NCI-H2227 (cell line): ENCODE results near the gene KNSTRN.
A peak's percentile ranks its signal among the peaks of the same experiment; 100 is the strongest.

Experiments
- DNase-seq: peaks from one replicate; lab custom pipeline; 2025; ENCODE audit not compliant: unreplicated experiment; lab: John Stamatoyannopoulos, UW

The KNSTRN gene

GRCh38 chr15:40345225-40345866 lies 37.2 kb upstream of the KNSTRN start:
- DNase-seq: no peak

- no peak for DNase-seq
Measured at GRCh38 chr15:40345867-40346578, 36.5 kb upstream of the KNSTRN start.

DNA sequence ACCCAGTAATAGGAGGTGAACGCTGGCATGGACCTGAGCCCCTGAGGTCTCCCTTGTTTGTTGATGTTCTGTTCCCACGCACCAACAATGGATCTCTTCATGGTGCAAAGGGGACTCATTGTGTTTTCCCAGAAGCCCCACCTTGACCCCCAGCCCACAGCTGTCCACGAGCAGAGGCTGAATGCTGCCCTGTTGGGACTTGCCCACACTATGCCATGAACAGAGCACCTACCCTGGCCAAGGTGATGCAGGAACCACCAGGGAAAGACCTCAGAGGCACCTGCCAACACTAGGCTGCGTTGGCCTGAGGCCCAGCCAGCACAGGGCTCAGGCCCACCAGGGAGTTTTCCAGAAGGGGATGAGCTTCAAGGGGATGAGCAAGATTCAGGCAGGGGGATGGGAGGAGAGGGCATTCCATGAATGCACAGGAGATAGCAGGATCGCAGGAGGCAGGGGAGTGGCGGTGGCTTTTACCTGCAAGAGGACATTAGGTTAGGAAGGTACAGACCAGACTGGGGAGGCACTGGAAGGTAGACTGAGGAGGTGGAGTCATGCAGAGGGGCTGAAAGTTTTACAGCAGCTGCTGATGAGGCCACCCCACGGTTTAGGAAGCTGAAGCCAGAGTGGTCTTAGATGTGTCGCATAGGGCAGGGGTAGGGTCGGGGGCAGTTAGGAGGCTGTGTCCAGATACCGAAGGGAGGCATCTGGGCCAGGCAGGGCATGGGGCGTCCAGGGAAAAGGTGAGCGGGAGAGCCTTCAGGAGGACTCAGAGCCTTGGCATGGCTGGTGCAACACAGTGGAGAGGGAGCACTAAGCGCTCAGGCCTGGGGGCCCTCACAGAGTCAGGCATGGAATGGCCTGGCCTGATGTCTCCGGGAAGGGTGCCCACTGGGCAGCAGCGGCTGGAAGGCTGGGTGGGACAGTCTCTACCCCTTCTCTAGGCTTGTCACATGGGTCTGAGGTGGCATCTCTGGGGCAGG lies 35.7 kb upstream of the KNSTRN start:
- no peak for DNase-seq

DNA sequence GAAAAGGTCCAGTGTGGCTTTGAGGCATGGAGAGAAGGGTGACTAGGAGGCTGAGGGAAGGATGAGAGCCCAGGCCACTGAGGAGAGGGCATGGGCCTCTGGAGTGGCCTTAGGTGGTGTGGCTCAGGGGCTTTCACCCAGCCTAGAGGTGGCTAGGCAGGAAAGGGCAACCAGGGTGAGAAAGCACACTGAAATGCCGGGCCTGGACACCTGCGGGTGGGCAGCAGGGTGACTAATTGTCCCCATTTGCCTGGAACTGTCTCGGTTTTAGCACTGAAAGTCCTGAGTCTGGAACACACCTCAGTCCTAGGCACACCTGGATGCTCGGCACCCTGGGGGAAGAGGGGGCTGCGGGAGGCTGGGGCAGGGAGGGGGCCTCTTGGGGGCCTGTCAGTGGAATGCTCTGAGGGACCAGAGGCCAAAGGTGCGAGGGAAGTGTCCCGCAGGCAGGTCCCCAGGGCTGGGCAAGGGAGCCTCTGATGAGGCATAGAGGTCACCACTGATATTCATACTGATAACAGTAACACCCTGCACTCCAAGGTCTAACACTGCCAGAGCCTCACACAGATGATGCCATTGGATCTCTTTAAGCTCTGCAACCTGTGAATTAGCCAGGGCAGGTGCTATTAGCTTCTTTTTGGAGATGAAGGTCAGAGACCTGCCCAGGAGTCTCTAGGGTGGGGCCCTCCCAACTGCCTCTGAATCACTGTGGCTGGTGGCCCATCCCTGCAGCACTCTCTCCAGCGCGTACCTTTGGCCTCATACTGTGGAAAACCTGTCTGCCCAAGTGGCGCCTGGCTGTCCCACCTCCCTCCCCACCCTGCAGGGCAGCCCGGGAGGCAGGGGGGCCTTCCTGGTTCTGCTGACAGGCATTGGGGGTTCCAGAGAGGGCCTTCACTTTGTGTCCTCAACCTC lies 34.7 kb upstream of the KNSTRN start:
- DNase-seq: no peak

DNA sequence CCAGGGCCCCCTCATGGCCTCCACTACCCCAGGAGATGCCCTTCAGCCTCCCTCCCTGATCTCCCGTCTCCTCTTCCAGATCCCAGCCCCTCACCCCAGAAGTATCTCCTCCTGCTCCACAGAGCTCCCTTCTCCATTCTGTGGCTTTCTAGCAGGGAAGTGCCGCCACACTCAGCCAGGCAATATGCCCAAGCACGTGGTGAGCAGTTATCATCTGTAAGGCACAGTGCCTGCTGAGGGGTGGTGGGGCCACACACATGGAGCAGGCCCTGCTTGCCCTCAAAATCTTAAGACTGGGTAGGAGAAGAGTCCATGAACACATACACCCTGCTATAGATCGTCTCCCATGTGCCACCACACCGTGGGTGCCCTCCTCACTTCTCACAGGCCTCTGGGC lies 34.0 kb upstream of the KNSTRN start:
- DNase-seq: no peak

DNA sequence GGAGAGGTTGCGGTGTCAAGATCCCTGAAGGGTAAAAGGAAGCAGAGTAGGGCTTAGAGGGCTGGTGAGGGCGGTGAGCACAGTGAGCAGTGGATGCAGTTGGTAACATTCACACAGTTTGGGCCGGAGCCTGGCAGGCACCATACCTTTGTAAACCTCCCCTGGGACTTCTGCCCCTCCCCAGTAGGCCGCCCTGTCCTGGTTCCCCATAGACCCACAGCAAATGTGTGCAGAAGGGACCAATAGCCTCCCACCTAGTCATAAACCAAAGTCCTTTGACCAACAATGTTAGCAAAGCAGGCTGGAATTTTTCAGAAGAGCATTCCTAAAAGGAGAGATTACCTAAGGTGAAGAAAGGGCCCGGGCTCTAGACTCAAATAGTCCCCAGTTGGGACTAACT lies 33.4 kb upstream of the KNSTRN start:
- DNase-seq: no peak

DNA sequence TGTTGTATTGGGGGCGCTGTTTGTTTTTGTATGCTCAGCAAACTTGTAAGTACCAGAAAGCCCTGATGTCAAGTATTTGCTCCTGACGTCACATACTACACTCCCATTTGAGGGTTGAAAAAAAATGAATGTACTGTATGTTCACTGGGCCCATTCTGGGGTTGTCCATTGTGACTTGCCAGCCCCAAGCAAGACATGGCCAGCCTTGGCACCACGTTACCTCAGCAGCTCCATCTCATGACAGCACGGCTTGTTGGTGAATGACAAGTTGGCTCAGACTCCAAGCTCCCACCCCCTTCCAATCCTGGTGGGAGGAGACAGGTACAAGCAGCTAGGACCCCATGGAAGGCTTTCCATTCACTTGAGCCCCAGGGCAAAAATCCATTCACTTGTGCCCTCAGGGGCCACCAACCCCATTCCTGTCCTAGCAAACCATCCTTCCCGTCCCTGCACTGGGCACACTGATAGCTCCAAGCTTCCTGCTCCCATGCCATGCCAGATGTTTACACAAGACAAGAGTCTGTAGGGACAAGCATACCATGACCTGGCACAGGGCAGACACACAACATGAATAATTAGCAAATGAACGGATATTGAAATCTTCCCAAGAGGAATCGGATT lies 30.1 kb upstream of the KNSTRN start:
- no peak for DNase-seq

DNA sequence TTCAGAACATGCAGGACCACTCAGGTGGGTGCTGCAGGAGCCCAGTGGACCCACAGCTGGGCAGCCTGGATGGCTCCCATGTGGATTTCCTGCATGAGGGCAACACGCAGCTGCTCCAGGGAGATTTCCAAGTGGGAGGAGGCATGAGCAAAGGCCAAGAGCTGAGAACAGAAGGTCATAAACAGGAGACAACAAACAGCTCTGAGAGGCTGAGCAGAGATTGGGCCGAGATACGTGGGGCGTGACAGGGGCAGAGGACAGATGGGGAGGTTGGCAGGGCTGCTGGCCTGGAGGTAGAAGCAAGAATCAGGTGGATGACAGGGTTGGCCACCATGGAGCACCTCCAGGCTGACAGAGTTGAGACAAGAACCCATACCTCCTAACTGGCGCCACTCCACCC lies 28.8 kb upstream of the KNSTRN start:
- no peak for DNase-seq

DNA sequence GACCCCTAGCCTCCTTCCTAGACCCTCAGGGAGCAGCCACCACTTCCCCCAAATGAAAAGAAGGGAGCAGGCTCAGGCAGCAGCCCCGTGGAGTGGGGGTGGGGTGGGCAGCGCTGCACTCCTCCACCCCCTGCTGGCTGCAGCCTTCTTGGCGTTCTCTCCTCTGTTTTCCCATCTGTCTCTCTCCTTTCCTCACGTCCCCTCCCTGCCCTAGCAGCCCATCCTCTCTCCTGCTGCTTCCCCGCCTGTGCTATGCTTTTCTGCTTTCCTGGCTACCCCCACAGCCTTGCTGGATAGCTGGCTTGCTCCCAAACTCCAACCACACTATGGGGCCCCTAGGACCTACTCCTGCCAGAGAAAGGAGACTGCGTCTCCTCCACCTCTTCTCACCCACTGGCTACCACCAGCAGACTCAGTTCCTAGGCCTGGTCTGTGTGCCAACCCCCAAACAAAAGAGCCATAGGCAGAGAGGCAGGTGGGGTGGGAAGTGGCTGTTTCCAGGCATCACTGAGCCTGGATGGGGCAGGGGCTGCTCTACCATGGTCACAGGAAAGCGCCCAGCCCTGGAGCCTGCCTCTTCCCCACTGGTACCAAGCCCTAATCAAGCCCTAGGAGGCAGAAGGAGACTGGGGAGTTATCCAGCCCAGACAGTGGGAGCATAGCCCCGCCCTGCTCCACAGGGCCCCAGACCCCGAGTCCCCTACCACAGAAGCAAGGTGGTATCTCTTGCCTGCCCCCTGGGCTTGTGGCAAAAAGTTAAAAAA lies 27.9 kb upstream of the KNSTRN start:
- DNase-seq: peak; percentile 45

DNA sequence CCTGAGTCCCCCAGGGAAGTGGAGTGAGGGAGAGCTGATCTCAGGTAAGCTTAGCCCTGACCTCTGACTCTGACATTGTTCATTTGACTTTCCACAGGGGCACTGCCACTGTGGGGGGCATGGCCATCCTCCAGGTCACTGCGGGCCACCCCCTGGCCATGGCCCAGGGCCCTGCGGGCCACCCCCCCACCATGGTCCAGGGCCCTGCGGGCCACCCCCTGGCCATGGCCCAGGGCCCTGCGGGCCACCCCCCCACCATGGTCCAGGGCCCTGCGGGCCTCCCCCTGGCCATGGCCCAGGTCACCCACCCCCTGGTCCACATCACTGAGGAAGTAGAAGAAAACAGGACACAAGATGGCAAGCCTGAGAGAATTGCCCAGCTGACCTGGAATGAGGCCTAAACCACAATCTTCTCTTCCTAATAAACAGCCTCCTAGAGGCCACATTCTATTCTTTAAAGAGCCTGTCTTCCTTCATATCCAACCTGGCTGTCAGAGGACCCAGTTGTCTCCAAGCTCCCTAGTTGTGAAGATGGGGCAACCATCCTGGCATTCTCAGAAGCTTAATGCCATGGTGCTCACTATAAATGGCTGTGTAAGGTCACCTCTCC lies 26.4 kb upstream of the KNSTRN start:
- no peak for DNase-seq

DNA sequence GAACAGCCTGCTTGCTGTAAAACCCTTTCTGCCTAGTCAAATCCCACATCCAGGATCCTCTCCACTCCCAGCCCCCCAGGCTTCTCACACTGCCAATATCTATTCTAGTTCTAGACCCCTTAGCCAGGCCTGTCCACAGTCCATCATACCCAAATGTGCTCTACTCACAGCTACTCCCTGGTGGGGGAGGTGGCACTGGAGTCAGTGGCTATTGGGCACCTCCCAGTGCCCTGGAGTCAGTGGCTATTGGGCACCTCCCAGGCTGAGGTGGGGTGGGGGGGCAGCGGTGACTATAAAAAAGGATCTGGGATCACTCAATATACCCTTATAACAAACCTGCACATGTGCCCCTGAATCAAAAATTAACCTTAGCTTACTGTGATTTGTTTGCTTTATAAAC lies 25.3 kb upstream of the KNSTRN start:
- peak; percentile 6 for DNase-seq

- peak; percentile 88 for DNase-seq
Measured at GRCh38 chr15:40357723-40358470, 24.6 kb upstream of the KNSTRN start, which contains the start of gene DISP2. Gene DISP2 (plus strand): TSS chr15:40358219. CDS start chr15:40358322, 103 bp downstream.

- peak; percentile 37 for DNase-seq
Measured at GRCh38 chr15:40358471-40359353, 23.8 kb upstream of the KNSTRN start.

GRCh38 chr15:40360015-40360414 lies 22.5 kb upstream of the KNSTRN start:
- DNase-seq: no peak

GRCh38 chr15:40361640-40362039 lies 20.9 kb upstream of the KNSTRN start:
- DNase-seq: no peak

DNA sequence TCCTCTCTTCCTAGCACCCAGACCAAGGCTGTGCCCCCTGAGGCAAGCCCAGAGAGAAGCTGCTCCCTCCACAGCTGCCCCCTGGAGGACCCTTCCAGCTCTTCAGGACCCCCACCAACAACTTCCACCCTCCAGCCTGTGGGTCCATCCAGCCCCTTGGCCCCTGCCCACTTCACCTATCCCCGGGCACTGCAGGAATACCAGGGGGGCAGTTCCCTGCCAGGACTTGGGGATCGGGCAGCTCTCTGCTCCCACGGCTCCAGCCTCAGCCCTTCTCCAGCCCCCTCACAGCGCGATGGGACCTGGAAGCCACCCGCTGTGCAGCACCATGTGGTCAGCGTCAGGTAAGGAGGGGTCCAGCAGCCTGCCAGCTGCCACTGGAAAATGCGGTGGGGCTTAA lies 18.9 kb upstream of the KNSTRN start:
- no peak for DNase-seq

DNA sequence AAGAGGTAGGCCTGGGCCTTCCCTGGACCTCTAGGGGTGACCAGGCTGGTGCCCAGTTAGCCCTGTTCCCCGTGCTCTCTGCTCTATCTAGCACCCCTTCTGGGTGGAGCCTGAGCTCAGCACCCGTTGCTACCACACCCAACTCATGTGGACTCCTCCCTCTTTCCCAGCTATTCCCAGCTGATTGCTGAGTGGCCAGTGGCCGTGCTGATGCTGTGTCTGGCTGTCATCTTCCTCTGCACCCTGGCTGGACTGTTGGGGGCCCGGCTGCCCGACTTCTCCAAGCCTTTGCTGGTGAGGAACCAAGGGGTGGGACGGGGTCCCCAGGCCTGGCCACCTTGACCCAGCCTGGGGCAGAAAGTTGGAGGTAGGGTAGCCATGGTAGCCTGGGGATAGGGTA lies 18.3 kb upstream of the KNSTRN start:
- DNase-seq: no peak
